ENCODE measurements around the gene TNNC1. TPM values are rescaled to one million over a fixed set of nuclear protein-coding genes. Genes with fewer than 3 reads are reported as not detected.
A peak's percentile ranks its signal among the peaks of the same experiment; 100 is the strongest.

The TNNC1 gene
- total RNA-seq, 1 donor from 2014 or later = 0.67 TPM

GRCh38 chr3:52443268-52443610 lies 10.6 kb downstream of the TNNC1 start:
- no peaks in the 10 kb centered on the region for H3K9me3 Mint-ChIP-seq (ENCODE audit: unreplicated experiment)
- peaks cover 7% of the 10 kb centered on the region for H3K27me3 Mint-ChIP-seq (ENCODE audit: unreplicated experiment)
- no peak overlapping the region for H3K27ac Mint-ChIP-seq (ENCODE audit: unreplicated experiment)
- peak overlapping the region; percentile 96 for H3K4me3 Mint-ChIP-seq (ENCODE audit: unreplicated experiment)
- peaks cover 7% of the 10 kb centered on the region for H3K36me3 Mint-ChIP-seq (ENCODE audit: low read depth, unreplicated experiment)
- peaks cover 46% of the 10 kb centered on the region for H3K4me1 Mint-ChIP-seq (ENCODE audit: unreplicated experiment)
- no peak for TF ChIP-seq CTCF (IDR thresholded peaks at IDR 0.05; ENCODE audit: unreplicated experiment)
- no peak for DNase-seq (ENCODE audit: low spot score)

GRCh38 chr3:52442409-52443267 lies 11.2 kb downstream of the TNNC1 start:
- Mint-ChIP-seq H3K36me3 (ENCODE audit: low read depth, unreplicated experiment) (peaks cover 8% of the 10 kb centered on the region), H3K9me3 (ENCODE audit: unreplicated experiment) (no peaks in the 10 kb centered on the region), H3K4me1 (ENCODE audit: unreplicated experiment) (peaks cover 41% of the 10 kb centered on the region), H3K4me3 (ENCODE audit: unreplicated experiment) (peak overlapping the region; percentile 96), H3K27ac (ENCODE audit: unreplicated experiment) (no peak overlapping the region), H3K27me3 (ENCODE audit: unreplicated experiment) (peaks cover 7% of the 10 kb centered on the region)
- no peak for TF ChIP-seq CTCF (IDR thresholded peaks at IDR 0.05; ENCODE audit: unreplicated experiment)
- no peak for DNase-seq (ENCODE audit: low spot score)

- Mint-ChIP-seq H3K27ac (ENCODE audit: unreplicated experiment) (no peak overlapping the region), H3K4me3 (ENCODE audit: unreplicated experiment) (no peak overlapping the region), H3K36me3 (ENCODE audit: low read depth, unreplicated experiment) (peaks cover 13% of the 10 kb centered on the region), H3K4me1 (ENCODE audit: unreplicated experiment) (peaks cover 36% of the 10 kb centered on the region), H3K27me3 (ENCODE audit: unreplicated experiment) (peaks cover 7% of the 10 kb centered on the region), H3K9me3 (ENCODE audit: unreplicated experiment) (no peaks in the 10 kb centered on the region)
- DNase-seq (ENCODE audit: low spot score) = no peak
- no peak for TF ChIP-seq CTCF (IDR thresholded peaks at IDR 0.05; ENCODE audit: unreplicated experiment)
Observed at GRCh38 chr3:52441772-52442332, 12.0 kb downstream of the TNNC1 start.

GRCh38 chr3:52441091-52441771 lies 12.6 kb downstream of the TNNC1 start:
- H3K9me3 Mint-ChIP-seq (ENCODE audit: unreplicated experiment) = no peaks in the 10 kb centered on the region
- TF ChIP-seq CTCF (IDR thresholded peaks at IDR 0.05; ENCODE audit: unreplicated experiment) = no peak
- no peak overlapping the region for H3K27ac Mint-ChIP-seq (ENCODE audit: unreplicated experiment)
- H3K4me3 Mint-ChIP-seq (ENCODE audit: unreplicated experiment) = no peak overlapping the region
- H3K36me3 Mint-ChIP-seq (ENCODE audit: low read depth, unreplicated experiment) = peaks cover 15% of the 10 kb centered on the region
- DNase-seq (ENCODE audit: low spot score) = no peak
- peaks cover 34% of the 10 kb centered on the region for H3K4me1 Mint-ChIP-seq (ENCODE audit: unreplicated experiment)
- peaks cover 7% of the 10 kb centered on the region for H3K27me3 Mint-ChIP-seq (ENCODE audit: unreplicated experiment)
